ENCODE measurements around the gene RNF103. TPM values are rescaled to one million over a fixed set of nuclear protein-coding genes. Genes with fewer than 3 reads are reported as not detected.
A peak's percentile ranks its signal among the peaks of the same experiment; 100 is the strongest.

Gene RNF103
- total RNA-seq, 4 donors from 2014 or later: 36.9 to 60.4 (median 46.4) TPM

- WGBS: 73% methylated on average over 3 of the region's 3 CpGs
- Histone ChIP-seq H3K9me3 (no peaks in the 10 kb centered on the region), H3K27me3 (no peaks in the 10 kb centered on the region), H3K4me1 (peaks cover 5 to 7% (median 6%) of the 10 kb centered on the region in 4 donors), H3K36me3 (no peaks in the 10 kb centered on the region), H3K4me3 (no peak overlapping the region), H3K27ac (replicated peaks in 1 of 4) (no peak overlapping the region)
- intact Hi-C loops (cut with DNase I): loop anchor here (5.0 kb wide), 1 partner anchor 521 kb away; the partner anchor contains the start of genes POLR1A and PTCD3
- DNase-seq (ENCODE audit: extremely low spot score): no peak
- no peak for TF ChIP-seq EP300 (IDR thresholded peaks at IDR 0.05)
- TF ChIP-seq POLR2A (IDR thresholded peaks at IDR 0.05; ENCODE audit: low read depth): no peak
- TF ChIP-seq POLR2AphosphoS5 (IDR thresholded peaks at IDR 0.05): no peak
- no peak for TF ChIP-seq CTCF (IDR thresholded peaks at IDR 0.05)
Measured at GRCh38 chr2:86628091-86628522, 4.4 kb upstream of the RNF103 start.

- intact Hi-C loops (cut with DNase I): loop anchor here (5.0 kb wide), 1 partner anchor 520 kb away; the partner anchor contains the start of genes POLR1A and PTCD3
- H3K36me3 ChIP-seq: no peaks in the 10 kb centered on the region
- 94% methylated on average over 3 of the region's 3 CpGs for WGBS
- peaks cover 0 to 7% (median 6%) of the 10 kb centered on the region in 4 donors for H3K4me1 ChIP-seq
- no peak for DNase-seq (ENCODE audit: extremely low spot score)
- H3K27me3 ChIP-seq: no peaks in the 10 kb centered on the region
- H3K9me3 ChIP-seq: no peaks in the 10 kb centered on the region
- H3K4me3 ChIP-seq: no peak overlapping the region
- H3K27ac ChIP-seq (replicated peaks in 1 of 4): no peak overlapping the region
- no peak for TF ChIP-seq POLR2A (IDR thresholded peaks at IDR 0.05; ENCODE audit: low read depth)
- no peak for TF ChIP-seq EP300 (IDR thresholded peaks at IDR 0.05)
- TF ChIP-seq POLR2AphosphoS5 (IDR thresholded peaks at IDR 0.05): no peak
- no peak for TF ChIP-seq CTCF (IDR thresholded peaks at IDR 0.05)
Measured at GRCh38 chr2:86627550-86627949, 3.9 kb upstream of the RNF103 start.

GRCh38 chr2:86625096-86625495 lies 1.4 kb upstream of the RNF103 start:
- Histone ChIP-seq H3K9me3 (no peaks in the 10 kb centered on the region), H3K36me3 (peaks cover 0 to 3% (median under 1%) of the 10 kb centered on the region in 4 donors), H3K4me1 (peaks cover 8 to 19% (median 15%) of the 10 kb centered on the region in 4 donors), H3K27me3 (no peaks in the 10 kb centered on the region), H3K27ac (replicated peaks in 1 of 4) (peak overlapping the region in 2 of 4 donors; percentile 97 to 99), H3K4me3 (no peak overlapping the region)
- 92% methylated on average over 4 of the region's 4 CpGs for WGBS
- intact Hi-C loops (cut with DNase I): loop anchor here (5.0 kb wide), 1 partner anchor 518 kb away; the partner anchor contains the start of genes POLR1A and PTCD3
- DNase-seq (ENCODE audit: extremely low spot score): no peak
- TF ChIP-seq POLR2AphosphoS5 (IDR thresholded peaks at IDR 0.05) (no peak), POLR2A (IDR thresholded peaks at IDR 0.05; ENCODE audit: low read depth) (no peak), CTCF (IDR thresholded peaks at IDR 0.05) (no peak), EP300 (IDR thresholded peaks at IDR 0.05) (no peak)

GRCh38 chr2:86624267-86624547 lies 542 bp upstream of the RNF103 start:
- H3K27ac ChIP-seq (replicated peaks in 1 of 4): peak overlapping the region; percentile 93 to 99 (median 96)
- DNase-seq (ENCODE audit: extremely low spot score): no peak
- H3K9me3 ChIP-seq: no peaks in the 10 kb centered on the region
- 82% methylated on average over 6 of the region's 6 CpGs for WGBS
- peaks cover 0 to 11% (median 3%) of the 10 kb centered on the region in 4 donors for H3K36me3 ChIP-seq
- TF ChIP-seq POLR2AphosphoS5 (IDR thresholded peaks at IDR 0.05): no peak
- TF ChIP-seq CTCF (IDR thresholded peaks at IDR 0.05): no peak
- no peak for TF ChIP-seq POLR2A (IDR thresholded peaks at IDR 0.05; ENCODE audit: low read depth)
- intact Hi-C loops (cut with DNase I): loop anchor here (5.0 kb wide), 2 partner anchors 182 to 427 kb away; partner anchors contain the start of genes IMMT, KDM3A and MRPL35
- H3K4me3 ChIP-seq: peak overlapping the region; percentile 68 to 89 (median 72)
- H3K27me3 ChIP-seq: no peaks in the 10 kb centered on the region
- H3K4me1 ChIP-seq: peaks cover 17 to 28% (median 24%) of the 10 kb centered on the region in 4 donors

All from esophagus muscularis mucosa (tissue), 4 donors.